GM19351 (cell line): Measurements from ENCODE around the gene SMYD1.

Source experiments
- ATAC-seq: cut with Tn5 transposase; IDR thresholded peaks from one replicate; pipeline ENCODE4 v1.9.1; 2021; ENCODE audit warnings: mild to moderate bottlenecking, moderate library complexity; ENCODE audit not compliant: unreplicated experiment

Gene SMYD1

DNA sequence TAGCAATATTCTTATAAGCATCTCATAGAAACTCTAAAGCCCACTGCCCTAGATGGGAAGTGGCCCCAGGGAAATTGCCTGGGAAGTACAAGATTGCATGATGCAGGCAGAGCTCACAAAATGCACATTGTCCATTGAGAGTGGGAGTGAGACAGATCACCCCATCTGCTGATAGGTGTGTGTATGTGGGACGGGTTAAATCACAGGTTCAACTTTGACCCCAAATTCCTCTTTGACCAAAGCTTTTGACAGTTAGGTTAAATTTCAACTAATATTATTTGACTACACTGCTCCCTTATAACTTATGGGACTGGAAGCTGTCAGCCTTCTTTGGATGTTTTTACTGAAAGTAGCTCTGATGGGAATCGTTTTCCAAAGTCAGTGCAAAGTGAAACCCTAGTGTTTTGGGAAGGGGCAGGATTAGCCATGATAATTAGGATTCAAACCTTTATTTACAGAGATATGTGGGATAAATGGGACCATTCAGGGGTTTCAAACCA is 71.6 kb downstream of the SMYD1 start:
- ATAC-seq, result no peak

DNA sequence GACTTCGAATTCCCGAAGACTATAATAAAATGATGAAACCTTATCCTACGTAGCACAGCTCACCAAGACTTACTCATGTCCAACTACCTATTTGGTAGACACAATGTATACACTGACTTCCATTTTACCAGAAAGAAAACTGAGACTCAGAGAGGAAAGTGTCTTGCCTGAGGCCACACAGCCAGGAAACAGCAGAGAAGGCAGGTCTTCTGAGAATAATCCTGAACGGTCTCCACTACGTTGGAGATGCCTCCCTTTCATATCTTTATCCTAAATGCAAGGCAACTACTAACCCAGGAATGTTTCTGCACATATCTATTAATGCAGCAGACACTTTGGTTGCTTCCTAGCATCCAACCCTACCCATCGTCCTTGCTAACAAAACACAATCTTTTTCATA is 72.2 kb downstream of the SMYD1 start:
- no peak for ATAC-seq

DNA sequence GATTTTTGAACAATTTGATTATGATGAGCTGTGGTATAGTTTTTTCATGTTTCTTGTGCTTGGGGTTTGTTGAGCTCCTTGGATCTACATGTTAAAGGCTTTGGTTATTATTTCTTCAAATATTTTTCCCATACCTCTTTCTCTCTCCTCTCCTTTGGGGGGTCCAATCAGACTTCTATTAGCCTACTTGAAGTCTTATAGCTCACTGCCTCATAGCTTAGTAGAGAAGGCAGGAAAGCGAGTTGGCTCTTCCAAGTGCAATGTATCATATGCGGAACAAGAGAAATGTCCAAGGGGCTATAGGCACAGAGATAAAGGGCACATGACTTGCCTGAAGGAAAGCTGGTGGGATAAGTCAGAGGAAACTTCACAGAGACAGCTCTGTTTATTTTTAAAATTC is 74.3 kb downstream of the SMYD1 start:
- no peak for ATAC-seq

- no peak for ATAC-seq
These were observed 76.6 kb downstream of the SMYD1 start for GRCh38 chr2:88144271-88144670.

GRCh38 chr2:88144914-88145497 is 77.4 kb downstream of the SMYD1 start:
- no peak for ATAC-seq

DNA sequence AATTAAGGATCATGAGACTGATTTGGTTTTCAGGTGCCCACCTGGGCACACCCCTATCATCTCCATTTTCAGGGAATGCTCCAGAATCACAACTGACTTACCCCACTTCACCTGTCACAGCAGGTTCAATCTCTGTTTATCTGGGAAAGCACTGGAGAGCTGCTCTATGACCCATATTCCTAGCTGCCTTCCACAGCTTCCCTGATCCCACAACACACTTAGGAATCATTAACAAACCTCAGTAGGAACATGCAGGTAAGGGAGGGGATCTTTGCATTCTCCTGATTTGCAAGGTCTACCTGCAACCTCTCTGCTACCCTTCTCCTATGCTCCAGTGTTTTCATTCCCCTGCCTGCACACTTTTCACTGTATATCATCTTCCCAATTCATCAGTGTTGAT is 79.0 kb downstream of the SMYD1 start:
- ATAC-seq, result no peak

GRCh38 chr2:88147145-88147544 is 79.5 kb downstream of the SMYD1 start:
- no peak for ATAC-seq

DNA sequence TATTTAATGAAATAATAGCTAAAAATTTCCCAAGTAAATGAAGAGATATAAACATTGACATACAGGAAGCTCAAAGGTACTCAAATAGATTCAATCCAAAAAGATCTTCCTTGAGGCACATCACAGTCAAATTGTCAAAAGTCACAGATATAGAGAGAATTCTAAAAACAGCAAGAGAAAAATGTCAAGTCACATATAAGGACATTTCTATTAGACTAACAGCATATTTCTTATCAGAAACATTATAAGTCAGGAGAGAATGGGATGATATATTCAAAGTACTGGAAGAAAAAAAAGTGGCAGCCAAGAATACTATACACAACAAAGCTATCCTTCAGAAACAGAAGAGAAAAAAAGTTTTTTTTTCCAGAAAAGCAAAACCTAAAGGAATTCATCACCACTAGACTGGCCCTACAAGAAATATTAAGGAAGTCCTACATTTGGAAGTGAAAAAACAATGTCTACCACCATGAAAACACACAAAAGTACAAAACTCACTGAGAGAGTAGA is 81.4 kb downstream of the SMYD1 start:
- ATAC-seq, result no peak

- no peak for ATAC-seq
These were observed 91.9 kb downstream of the SMYD1 start for GRCh38 chr2:88159481-88159880.

GRCh38 chr2:88159955-88160415 is 92.4 kb downstream of the SMYD1 start:
- peak; percentile 67 for ATAC-seq

DNA sequence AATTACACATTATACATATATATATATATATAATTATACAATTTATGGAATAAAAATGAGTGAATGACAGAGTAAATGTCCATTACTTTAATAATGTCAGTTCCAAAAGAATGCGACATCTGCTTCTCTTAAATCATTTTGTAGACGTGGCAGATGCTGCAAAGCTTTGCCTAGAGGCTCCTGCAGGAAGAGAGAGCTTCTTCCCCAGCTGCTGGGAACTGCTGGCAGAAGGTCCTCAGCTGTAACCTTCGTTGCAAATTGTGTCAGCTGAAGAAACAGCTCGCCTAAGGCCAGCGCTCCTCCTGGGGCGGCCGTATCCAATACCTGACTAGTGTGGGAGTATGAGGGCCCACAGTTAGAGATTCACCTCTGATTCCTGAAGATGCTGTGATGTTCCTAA is 92.9 kb downstream of the SMYD1 start:
- no peak for ATAC-seq

GRCh38 chr2:88161446-88162244 is 94.0 kb downstream of the SMYD1 start:
- no peak for ATAC-seq
